Peyer's patch (tissue), 4 donors: ENCODE measurements around the gene MEF2A.

Experiments used
- CTCF ChIP-seq, 6 experiments: fragments of 450-650 bp in 4 of 6; fragments of 200-600 bp in 2 of 6; sonication (generic) in 1 of 6; IDR thresholded peaks; one replicate each; pipeline ENCODE4 v1.5.1; 2017 to 2019; ENCODE audit warnings: antibody characterized with exemption in 6 of 6, mild to moderate bottlenecking in 3 of 6, moderate library complexity in 1 of 6
- POLR2A ChIP-seq, 2 donors: fragments of 450-650 bp; IDR thresholded peaks; one replicate each; pipeline ENCODE4 v1.5.1; 2017; ENCODE audit warnings: antibody characterized with exemption in 2 of 2, mild to moderate bottlenecking in 2 of 2, moderate library complexity in 2 of 2

- TF ChIP-seq CTCF (IDR thresholded peaks at IDR 0.05): no peak
- no peak for TF ChIP-seq POLR2A (IDR thresholded peaks at IDR 0.05)
These were observed 116.2 kb downstream of the MEF2A start for GRCh38 chr15:99681990-99682389.
